Eye (tissue), 1 donor: ENCODE results near the gene ZBTB16.

Experiments
- DNase-seq: peaks from one replicate; pipeline ENCODE4 v3.0.0-alpha.2; 2015

The ZBTB16 gene

DNA sequence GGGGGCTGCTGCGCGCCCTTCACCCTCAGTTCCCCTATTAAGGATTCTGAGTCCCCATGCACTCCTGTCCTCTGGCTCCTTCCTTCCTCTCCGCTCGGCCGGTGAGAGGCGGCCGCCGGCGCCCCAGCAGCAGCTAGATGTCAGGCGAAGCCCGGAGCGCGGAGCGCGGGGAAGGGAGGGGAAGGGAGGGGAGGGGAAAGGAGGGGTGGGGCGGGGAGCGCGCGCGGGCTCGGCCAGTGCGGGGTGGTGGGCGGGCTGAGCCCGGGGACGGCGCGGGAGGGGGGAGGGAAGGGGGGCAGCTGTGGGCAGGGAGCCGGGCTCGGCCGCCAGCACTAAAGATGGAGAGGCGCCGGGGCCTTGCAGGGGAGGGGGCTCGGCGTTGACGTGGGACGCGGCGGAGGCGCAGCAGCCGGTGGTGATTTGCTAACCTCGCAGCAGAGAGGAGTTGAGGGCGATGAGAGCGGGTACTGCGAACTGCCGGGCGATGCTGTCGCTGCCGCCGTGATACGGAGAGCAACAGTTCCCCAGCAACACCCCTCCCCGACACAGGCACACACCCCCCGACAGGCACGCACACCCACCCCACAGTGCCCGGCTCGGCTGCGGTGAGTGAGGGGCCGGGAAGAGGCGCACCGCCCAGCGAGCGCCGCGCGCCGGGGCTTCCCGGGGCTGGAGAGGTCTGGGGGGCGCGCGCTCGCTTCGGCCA is at the start of gene ZBTB16:
TSS of gene ZBTB16 (plus strand) at position 434 of the 706 bp plus-strand sequence. CDS start 3,590 bp downstream, outside the sequence.
- peak; percentile 95 for DNase-seq

- DNase-seq, result no peak
Observed at GRCh38 chr11:114010931-114011330, 48.6 kb upstream of the ZBTB16 start.

- DNase-seq, result no peak
Observed at GRCh38 chr11:114011443-114011842, 48.1 kb upstream of the ZBTB16 start.

DNA sequence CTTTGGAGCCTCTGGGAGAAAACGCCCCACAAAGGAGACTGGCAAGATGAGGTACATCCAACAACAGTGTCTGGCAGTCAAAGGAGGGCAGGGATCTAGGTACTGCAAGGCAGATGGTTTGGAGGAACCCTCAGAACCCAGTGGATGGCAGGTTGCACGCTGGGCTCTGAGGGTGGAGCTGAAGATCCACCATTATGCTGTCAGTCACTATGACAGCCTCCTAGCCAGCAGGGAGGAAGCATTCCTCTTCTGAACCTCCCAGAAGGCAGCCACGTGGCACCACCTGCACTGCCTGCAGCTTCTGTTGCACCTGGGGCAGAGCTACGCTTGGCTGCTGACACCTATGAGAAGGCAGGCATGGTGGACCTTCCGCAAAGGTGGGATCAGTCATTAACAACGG is 44.4 kb upstream of the ZBTB16 start:
- DNase-seq, result no peak

- no peak for DNase-seq
Observed at GRCh38 chr11:114016986-114017385, 42.5 kb upstream of the ZBTB16 start.

DNA sequence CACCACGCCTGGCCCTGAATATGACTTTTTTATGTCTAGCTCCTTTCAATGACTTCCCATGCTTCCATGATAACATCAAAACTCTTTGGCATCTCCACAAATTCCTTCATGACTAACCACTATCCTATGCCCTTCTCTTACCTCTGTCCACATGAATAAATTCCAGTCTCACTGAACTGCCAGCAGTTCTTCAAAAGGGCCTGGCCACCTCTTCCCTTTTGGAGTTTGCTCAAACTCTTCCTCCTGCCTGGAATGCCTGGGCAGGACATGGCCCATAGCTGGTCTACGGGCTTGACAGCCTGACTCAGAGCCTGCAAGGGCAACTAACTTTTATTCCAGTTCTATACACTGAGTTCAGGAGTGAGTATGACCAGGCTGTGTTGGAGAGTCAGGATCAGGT is 41.8 kb upstream of the ZBTB16 start:
- no peak for DNase-seq

DNA sequence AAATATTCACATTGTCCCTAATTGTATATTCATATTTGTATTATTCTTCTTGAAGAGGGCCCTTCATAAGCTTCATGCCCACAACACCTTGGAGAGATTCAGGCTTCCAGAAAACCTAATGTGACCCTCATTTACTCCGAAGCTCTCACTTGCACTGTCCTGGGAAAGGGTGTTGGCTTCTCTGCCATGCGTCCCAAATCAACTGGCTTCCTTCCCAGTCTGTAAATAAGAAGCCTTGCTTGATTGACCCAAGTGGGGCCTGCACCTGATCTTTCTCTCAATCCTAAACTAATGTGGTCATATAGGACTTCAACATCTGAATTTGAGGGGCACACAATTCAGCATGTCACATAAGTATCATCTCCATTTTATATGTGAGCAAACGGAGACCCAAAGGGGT is 40.5 kb upstream of the ZBTB16 start:
- no peak for DNase-seq

DNA sequence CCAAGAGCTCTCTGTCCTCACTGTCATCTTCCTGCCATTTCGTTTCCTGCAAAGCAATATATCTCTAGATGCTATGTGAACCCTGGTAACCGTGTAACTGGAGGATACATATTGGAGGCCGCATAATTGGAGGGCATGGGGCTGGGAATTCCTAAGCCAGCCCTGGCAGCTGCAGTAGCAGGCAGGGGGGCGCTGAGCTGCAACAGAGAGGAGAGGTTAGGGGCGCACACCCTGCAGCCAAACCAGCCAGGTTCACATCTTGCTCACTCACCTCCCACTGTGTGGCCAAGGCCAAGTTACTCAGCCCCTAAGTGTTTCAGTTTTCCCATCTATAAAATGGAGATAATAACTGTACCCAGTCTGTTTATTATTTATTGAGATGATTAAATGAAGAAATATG is 39.9 kb upstream of the ZBTB16 start:
- DNase-seq, result no peak

DNA sequence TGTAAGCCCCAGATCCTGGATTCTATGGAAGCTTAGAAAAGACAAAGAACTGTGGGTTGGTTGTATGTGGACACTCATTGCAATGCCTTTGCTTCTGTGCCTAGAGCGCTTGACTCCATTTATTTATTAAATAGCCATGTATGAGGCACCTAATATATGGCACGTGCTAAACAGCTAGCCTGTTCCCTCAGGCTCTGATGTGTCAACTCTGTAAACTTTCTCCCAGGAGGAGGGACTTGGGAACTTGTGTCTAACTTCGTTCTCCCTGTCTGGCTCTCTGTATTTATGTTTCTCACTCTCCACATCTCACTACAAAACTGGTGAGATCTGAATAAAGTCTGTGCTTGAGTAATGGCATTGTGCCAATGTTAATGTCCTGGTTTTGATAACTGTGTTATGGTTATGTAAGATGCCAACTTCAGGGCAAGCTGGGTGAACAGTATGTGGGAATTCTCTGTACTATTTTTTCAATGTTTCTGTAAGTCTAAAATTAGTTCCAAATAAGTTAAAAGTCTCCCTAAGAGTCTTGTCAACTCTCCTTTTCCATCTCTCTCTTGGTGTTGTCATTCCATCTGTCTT is 34.1 kb upstream of the ZBTB16 start:
- DNase-seq, result no peak

GRCh38 chr11:114026355-114026754 is 33.2 kb upstream of the ZBTB16 start:
- peak; percentile 23 for DNase-seq

- DNase-seq, result no peak
Observed at GRCh38 chr11:114027391-114027790, 32.1 kb upstream of the ZBTB16 start.

GRCh38 chr11:114027926-114028325 is 31.6 kb upstream of the ZBTB16 start:
- DNase-seq, result no peak

DNA sequence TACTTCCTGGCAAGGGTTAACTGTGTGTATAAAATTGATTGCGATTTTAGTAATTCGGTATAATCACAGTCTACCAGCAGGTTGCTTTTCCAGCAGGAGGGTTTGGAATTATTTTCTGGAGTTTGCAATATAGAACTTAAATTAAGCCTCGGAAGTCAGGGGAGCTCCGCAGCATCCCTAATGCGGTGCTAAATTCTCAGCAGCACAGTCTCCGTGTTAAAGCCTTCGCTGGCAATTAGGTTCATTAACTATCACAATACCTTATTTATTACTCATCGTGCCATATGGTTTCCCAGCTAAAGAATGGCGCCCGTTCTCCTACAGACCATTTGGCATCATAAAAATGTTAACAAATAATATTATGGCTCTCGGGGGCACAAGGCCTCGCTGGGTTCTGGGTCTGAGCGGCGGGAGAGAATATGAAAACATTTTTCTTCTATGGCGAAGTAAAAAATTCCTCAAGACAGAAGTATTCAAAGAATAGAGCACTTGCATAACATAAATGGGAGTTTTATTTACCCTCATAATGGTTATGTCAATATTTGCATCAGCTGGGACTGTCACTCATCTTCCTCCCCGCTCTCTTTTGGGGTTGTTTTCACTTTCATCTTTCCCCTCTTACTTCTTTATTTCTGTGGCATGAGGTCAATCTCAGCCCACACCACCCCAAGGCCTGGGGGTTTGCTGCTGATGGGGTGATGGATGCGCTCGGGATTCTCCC is 28.1 kb upstream of the ZBTB16 start:
- no peak for DNase-seq

DNA sequence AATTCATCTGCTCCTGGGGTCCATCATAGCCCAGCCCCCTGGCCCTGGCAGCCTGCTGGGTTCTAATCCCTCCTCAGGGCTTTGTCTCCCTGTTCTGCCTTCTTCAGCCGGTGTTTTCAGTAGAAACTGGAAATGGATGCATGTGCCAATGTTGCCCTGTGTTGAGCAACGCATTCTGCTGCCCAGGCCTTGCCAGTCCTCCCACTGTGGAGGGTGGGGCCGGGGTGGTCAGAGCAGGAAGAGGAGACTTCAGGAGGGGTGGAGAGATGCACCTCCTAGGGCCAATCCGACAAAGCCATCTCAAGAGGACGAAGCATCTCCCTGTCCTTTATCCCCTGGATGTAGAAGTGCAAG is 27.6 kb upstream of the ZBTB16 start:
- DNase-seq, result no peak

- no peak for DNase-seq
Observed at GRCh38 chr11:114033066-114033465, 26.4 kb upstream of the ZBTB16 start.

DNA sequence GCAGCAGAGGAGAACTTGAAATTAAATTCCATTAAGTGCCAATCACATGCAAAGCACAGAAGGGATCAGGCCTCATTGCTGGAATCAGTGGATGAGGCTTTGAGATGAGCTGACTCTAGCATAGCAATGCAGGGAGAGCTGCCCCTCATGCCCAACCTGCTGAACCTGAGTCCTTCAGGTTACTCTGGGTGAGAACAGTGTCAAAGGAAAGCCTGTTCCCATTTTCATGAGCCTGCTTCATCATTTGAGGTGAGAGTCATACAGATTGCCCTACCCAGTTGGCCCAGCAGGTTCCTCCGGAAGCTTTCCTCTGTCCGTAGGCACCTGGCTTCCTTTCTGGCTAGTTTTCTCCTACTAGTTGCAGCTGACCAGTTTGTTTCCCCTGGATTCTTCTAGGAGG is 25.9 kb upstream of the ZBTB16 start:
- no peak for DNase-seq

GRCh38 chr11:114034956-114035355 is 24.6 kb upstream of the ZBTB16 start:
- DNase-seq, result no peak

- peak; percentile 83 for DNase-seq
Observed at GRCh38 chr11:114036147-114036811, 23.2 kb upstream of the ZBTB16 start.

DNA sequence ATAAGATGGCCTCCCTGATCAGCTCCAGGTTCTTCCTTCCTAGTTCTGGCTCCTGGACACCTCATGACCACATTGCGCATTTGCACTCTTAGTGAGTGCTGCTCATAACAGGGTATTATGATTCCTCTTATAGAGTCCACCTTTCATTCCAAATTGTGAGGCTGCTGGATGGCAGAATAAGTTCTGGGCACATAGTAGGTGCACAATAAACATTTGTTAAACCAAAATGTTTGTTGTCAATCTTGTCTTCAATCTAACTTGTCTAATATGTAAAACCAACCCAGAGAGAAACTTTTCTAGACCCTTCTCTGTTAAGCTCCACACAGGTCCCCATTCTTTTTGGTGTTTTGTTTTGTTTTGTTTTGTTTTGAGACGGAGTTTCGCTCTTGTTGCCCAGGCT is 22.6 kb upstream of the ZBTB16 start:
- DNase-seq, result no peak

GRCh38 chr11:114039551-114039950 is 20.0 kb upstream of the ZBTB16 start:
- DNase-seq, result no peak

GRCh38 chr11:114040706-114041211 is 18.8 kb upstream of the ZBTB16 start:
- DNase-seq, result no peak

DNA sequence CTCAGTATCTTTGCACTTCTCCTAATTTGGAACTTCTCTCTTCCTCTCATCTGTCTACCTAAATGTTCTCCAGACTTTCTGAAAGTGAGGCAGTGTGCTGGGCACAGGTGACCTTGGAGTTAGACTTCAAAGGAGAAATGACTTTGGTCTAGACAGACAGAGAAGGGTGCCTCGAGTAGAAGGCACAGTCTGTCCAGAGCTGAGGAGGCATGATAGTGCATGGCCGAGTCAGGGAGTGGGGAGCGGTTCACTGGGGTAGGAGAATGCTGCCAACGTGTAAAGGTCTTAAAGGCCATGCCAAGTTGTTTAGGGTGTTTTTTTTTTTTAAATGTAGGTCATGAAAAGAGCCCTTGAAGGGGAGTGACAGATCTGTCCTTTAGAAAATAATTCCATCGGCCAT is 17.3 kb upstream of the ZBTB16 start:
- no peak for DNase-seq

DNA sequence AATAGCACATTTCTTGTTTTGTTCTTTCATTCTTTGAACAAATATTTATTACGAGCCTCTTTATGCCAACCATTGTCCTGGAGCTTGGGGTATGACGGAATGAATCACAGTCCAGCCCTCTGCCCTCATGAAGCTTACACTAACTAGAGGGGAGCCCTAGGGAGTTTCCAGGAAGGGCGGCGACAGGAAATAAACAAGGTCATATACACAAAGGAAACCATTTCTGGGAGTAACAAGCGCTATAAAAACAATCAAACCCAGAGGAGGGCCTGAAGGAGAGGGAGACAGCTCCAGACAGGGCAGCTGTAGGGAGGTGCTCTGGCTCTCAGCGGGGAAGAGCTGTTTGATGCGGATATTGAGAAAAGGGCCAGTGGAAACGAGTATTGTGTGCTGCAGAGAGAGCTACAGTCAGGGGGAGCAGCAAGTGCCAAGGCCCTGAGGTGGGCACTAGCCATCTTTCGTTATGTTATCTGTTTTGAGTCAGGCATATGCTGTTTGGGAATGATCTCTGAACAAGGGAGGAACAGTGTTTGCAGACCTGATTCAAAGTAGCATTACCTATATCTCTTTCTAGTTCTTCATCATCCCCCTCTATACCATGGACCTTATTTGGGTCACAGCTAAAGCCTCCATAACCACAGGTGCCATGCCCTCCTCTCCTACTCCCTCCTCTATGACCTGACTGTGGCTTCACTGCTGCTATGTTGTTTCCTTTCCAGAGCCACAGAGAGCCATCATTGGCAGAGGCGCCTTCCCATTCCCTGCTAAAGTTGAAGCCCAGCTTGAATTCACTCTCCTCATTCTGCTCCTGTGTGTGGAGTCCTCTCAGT is 15.3 kb upstream of the ZBTB16 start:
- no peak for DNase-seq
